HG03571 (cell line): ENCODE results near the gene CCDC152.
"Not testable (repeated sequence)": the region's sequence is repeated elsewhere in the genome, so short reads cannot be mapped to it uniquely, and the experiment has no call there.

Experiments
- ATAC-seq: cut with Tn5 transposase; IDR thresholded peaks from one replicate; pipeline ENCODE4 v1.9.1; 2021; ENCODE audit not compliant: unreplicated experiment

CCDC152 gene, protein sequence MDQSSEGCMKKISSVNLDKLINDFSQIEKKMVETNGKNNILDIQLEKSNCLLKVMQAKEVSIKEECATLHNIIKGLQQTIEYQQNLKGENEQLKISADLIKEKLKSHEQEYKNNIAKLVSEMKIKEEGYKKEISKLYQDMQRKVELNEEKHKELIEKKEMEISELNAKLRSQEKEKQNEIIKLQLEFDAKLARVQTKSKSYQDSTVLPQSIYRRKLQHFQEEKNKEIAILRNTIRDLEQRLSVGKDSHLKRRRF

DNA sequence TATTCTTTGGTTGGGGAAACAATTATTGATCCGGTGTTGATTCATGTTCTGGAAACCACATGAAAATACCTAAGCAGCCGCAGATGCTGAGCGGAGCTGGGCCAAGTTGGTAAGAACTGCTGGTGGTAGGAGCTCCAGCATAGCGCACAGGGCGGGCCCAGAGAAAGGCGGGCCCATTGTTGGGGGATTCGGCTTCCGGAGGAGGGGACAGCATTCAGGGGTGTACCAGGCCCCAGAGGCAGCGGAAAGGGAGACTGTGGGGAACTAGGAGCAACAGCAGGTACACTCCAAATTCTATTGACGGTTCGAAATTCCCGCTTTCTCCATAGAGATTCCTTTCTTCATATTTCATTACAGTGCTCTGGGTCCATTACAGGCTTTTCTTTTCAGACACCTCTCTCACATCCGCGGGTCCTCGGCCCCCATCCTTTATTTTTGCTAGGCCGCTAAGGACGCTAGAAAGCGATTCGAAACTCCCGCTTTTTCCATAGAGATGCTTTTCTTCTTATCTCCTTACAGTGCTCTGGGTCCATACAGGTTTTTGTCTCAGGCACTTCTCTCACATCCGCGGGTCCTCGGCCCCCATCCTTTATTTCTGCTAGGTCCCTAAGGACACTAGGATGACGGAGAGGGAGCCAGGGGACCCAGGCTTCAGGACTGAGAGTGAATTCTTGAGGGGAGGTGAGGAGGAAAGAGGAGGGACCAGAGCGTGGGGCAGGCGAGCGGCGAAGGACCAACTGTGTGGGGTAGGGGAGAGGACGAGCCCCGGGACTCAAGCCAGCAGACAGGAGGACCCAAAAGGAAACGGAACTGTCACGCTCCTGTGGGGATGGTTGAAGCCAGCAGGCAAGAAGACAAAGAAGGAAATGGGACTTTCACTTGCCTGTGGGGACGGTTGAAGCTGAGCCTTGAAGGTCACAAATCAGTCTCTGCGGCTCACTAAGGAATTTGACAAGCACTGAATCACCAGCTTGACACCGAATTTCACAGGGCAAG lies at the start of gene CCDC152:
Gene CCDC152 (plus strand): TSS at position 213 of the 996 bp plus-strand sequence. CDS start 2,304 bp downstream, outside the sequence.
- ATAC-seq: peak; percentile 74

DNA sequence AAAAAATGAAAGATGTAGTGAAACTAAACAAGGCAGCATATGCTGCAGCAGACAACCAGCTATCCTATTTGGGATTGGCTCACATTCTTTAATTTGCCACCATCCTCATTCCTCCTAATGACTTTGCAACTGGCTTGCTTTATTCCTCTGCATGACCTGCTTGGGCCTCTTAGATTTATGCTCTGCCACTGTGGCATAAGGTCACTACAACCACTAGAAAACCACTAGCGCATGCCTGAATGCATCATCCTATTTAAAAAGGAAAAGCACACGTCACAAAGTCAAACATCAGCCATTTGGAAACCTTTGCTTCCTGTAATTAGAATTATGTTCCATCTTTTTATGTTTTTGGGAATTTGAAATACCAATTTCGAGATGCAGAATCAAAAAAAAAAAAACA lies 40.8 kb upstream of the CCDC152 start:
- ATAC-seq: no peak

DNA sequence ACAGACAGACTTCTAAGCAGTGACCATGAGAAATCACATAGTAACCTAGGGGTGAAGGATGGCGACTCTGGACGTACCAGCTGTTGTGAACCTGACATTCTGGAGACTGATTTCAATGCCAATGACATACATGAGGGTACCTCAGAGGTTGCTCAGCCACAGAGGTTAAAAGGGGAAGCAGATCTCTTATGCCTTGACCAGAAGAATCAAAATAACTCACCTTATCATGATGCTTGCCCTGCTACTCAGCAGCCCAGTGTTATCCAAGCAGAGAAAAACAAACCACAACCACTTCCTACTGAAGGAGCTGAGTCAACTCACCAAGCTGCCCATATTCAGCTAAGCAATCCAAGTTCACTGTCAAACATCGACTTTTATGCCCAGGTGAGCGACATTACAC lies 38.0 kb upstream of the CCDC152 start:
- peak; percentile 96 for ATAC-seq

DNA sequence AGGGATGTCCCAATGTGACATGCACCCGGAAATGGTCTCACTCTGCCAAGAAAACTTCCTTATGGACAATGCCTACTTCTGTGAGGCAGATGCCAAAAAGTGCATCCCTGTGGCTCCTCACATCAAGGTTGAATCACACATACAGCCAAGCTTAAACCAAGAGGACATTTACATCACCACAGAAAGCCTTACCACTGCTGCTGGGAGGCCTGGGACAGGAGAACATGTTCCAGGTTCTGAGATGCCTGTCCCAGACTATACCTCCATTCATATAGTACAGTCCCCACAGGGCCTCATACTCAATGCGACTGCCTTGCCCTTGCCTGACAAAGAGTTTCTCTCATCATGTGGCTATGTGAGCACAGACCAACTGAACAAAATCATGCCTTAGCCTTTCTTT lies 37.6 kb upstream of the CCDC152 start:
- no peak for ATAC-seq

DNA sequence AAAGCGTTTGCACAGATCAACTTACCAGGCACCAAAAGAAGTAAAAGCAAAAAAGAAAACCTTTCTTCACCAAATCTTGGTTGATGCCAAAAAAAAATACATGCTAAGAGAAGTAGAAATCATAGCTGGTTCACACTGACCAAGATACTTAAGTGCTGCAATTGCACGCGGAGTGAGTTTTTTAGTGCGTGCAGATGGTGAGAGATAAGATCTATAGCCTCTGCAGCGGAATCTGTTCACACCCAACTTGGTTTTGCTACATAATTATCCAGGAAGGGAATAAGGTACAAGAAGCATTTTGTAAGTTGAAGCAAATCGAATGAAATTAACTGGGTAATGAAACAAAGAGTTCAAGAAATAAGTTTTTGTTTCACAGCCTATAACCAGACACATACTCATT lies 36.4 kb upstream of the CCDC152 start:
- no peak for ATAC-seq

DNA sequence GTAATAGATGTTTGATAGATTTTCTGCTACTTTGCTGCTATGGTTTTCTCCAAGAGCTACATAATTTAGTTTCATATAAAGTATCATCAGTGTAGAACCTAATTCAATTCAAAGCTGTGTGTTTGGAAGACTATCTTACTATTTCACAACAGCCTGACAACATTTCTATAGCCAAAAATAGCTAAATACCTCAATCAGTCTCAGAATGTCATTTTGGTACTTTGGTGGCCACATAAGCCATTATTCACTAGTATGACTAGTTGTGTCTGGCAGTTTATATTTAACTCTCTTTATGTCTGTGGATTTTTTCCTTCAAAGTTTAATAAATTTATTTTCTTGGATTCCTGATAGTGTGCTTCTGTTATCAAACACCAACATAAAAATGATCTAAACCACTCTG lies 35.1 kb upstream of the CCDC152 start:
- no peak for ATAC-seq

DNA sequence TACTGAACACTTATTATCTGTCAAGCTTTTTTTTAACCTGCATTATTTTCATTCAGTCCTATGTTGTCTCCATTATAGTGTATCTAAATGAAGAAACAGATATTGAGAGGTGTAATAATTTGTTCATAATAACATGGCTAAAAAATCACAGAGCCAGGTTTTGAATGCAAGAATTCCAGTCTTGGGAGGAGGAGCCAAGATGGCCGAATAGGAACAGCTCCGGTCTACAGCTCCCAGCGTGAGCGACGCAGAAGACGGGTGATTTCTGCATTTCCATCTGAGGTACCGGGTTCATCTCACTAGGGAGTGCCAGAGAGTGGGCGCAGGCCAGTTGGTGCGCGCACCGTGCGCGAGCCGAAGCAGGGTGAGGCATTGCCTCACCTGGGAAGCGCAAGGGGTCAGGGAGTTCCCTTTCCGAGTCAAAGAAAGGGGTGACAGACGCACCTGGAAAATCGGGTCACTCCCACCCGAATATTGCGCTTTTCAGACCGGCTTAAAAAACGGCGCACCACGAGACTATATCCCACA lies 22.0 kb upstream of the CCDC152 start:
- ATAC-seq: not testable (repeated sequence)

DNA sequence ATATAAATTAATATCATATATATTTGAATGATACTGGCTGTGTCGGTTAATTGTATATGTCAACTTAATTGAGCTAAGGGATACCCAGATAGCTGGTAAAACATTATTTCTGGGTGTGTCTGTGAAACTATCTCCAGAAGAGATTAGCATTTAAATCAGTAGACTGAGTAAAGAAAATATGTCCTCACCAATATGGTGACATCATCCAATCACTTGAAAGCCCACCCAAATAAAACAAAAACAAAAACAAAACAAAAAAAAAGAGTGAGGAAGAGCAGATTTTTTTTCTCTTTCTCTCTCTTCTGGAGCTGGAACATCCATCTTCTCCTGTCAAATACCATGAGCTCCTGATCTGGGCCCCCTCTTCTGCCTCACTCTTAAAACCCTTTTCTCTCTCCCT lies 15.7 kb upstream of the CCDC152 start:
- ATAC-seq: no peak

DNA sequence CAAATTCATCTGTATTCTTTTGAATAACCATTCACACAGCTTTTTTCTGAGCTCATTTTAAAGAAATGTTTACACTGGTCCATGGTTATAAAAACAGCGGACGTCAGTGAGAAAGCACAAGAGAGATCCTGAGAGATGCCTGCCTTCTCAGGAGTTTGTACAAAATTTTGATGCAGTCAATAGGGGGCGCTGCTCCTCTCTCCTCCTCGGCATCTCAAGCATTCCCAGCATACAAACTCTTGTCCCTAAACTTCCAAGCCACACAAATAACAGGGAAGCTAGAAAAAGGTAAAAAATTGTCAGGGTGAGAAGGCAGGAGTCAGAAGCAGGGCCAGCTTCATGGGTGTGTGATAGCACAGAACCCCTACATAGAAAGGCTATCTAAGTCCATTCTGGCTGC lies 11.2 kb upstream of the CCDC152 start:
- ATAC-seq: no peak

DNA sequence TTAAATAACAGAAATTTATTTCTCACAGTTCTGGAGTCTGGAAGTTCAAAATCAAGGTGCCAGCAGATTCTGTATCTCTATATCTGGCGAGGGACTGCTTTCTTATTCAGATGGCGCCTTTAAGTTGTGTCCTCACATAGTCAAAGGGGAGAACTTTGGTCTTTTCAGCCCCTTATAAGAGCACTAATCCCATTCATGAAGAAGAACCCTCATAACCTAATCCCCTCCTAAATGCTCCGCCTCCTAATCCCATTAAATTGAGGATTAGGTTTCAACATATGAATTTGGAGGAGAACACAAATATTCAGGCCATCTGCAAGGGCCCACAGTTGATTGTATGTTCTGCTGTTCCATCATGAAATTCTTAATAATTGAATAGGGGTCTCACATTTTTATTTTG lies 10.8 kb upstream of the CCDC152 start:
- ATAC-seq: no peak

DNA sequence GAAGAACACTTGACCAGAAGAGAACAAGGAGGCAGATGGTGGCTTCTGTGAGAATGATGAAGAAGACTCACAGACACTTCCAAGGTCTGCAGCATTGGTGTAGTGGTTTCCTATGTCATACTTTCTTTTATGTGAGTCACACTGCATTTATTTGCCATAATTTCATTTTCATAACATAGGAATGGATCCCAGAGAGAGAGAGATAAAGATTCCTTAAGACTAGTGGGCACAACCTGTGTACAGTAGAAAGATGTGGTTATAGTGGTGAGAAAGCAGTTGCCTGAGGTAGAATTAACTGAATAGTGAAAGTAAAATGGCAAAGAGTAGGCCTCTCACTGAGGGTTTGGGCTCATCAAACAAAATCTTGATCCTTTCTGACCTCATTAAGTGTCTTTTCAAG lies 7.6 kb upstream of the CCDC152 start:
- ATAC-seq: no peak

DNA sequence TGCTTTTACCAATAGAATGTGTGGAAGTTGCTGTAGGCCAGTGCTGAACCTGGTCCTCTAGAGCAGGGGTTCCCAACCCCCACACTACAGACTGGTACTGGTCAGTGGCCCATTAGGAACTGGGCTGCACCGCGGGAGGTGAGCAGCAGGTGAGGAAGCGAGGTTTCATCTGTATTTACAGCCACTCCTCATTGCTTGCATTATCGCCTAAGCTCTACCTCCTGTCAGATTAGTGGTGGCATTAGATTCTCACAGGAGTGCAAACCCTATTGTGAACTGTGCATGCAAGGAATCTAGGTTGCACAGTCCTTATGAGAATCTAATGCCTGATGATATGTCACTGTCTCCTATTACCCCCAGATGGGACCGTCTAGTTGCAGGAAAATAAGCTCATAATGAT lies 6.1 kb upstream of the CCDC152 start:
- no peak for ATAC-seq

DNA sequence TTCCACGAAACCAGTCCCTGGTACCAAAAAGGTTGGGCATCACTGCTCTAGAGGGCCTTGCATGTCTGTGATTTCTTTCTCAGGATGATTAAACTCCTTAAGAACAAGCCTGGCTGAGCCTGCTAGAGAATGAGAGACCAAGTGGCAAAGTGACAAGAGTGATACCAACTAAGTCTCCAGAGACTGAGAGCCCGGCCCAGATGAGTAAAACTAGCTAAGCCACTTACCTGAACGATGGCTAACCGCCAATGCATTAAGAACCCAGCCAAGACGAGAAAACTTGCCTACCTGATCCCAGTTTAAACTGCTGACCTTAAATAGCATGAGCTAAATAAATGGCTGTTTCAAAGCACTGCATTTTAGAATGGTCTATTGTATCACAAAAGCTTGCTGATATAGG lies 5.6 kb upstream of the CCDC152 start:
- no peak for ATAC-seq

DNA sequence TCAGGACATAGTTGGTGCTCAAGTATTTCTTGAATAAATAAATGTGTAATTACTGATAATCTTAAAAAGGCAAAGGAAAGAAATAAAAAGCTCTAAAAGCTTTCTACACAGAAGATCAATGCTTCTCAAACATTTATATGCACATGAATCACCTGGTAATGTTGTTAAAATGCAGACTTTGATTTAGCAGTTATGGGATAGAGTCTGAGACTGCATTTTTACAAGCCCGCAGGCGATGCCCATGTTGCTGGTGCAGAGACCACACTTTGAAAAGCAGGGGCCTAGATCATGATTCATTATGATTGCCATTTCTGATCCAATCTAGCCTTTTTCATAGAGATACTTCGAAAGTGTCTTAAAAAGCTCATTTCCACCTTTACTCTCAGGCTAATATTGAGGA lies 3.5 kb upstream of the CCDC152 start:
- ATAC-seq: no peak

DNA sequence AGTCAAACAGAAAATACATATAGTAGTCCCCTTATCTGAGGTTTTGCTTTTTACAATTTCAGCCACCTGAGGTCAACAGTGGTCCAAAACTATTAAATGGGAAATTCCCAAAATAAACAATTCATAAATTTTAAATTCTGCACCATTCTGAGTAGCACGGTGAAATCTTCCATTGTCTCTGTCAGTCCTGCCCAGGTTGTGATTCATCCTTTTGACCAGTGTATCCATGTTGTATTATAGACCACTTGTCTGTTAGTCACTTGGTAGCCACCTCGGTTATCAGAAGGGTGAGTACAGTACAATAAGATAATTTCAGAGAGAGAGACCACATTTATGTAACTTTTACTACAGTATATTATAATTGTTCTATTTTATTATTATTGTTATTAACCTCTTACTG lies 2.8 kb downstream of the CCDC152 start:
- ATAC-seq: no peak

DNA sequence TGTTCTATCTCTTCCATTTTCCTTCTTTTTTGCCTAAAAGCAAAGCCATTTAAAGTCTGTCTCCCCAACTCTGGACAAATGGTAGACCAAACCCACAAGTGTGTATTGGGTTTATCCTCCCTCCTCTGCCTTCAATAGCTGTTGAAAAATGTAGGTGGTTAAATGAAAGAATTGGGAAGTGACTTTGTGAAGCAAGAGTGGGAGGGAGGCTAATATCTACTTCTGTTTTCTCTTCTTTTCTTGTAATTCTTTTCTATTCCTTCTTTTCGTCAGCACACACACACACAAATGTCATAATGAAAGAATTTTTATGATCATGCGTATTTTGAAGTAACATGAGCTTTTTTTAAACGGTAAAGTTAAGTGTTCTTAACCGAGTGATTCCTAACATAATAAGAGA lies 3.8 kb downstream of the CCDC152 start:
- no peak for ATAC-seq

DNA sequence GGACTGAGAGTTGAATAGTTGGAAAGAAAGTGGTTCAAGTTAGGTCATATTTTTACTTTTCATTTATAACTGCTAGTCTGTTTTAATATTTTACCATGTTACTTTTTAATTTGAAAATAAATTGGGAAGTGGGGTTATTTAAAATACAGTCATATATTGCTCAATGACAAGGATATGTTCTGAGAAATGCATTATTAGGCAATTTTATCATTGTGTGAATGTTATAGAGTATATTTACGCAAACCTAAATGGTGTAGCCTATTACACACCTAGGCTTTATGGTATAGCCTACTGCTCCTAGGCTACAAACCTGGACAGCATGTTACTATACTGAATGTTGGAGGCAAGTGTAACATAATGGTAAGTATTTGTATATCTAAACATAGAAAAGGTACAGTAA lies 5.2 kb downstream of the CCDC152 start:
- ATAC-seq: no peak

DNA sequence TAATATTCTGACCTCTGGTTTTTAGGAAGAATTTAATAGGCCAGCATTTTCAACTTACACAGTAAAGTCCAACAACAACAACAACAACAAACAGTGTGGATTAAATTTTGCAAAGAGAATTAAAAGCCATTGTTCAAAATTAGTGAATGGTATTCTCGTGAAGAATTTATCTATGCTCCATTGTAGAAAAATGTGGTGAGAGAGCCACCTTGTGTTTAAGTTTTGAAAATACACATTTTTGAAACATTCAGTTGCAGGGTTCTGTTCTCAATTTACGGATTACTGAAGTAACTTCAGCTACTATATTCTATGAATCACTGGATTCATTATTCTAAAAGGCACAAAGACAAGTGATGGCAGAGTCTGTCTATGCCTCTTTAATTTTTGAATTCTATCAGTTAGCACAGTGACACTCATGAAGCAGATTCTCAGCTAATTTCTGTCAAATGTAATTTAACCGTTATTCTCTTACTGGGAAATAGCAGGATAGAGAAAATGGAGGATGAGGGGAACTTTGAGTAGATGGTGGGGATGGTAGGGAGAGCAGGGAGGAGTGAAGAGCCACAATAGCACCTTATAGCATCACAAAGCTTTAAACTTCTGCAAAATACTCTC lies 11.0 kb downstream of the CCDC152 start:
- no peak for ATAC-seq

DNA sequence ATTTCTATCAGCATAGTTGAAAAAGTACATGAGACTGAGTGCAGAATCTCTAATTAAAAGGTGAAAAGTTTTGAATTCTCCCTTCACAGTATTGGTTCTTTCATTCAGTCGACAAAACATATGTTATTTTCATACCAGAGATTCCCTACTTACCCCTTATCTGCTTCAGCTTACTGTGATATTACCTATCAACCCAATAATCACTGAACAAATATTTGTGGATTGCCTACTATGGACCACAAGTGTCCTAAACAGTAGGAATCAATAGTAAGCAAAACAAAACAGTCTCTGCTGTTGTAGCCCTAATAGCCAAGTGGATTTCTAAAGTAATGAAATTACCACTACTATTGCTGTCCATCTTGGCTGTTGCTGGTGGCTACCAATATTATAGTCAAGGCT lies 11.5 kb downstream of the CCDC152 start:
- no peak for ATAC-seq

DNA sequence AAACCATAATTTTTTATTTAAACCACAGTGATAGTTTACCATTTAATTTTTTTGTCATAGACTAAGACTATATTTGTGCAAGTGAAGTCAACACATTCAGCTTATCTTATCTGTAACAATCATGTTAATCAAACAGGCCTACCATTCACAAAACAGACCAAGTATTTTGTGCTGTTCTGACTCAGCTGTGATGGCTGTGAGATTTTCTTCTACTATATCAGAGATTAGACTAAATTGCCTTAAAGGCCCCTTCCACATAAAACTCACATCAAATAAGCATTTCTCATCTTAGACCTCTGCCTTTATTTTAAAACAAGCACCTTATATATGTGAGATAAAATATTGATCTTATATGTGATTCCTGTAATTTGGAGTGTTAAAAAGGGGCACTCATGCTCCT lies 13.4 kb downstream of the CCDC152 start:
- ATAC-seq: no peak

DNA sequence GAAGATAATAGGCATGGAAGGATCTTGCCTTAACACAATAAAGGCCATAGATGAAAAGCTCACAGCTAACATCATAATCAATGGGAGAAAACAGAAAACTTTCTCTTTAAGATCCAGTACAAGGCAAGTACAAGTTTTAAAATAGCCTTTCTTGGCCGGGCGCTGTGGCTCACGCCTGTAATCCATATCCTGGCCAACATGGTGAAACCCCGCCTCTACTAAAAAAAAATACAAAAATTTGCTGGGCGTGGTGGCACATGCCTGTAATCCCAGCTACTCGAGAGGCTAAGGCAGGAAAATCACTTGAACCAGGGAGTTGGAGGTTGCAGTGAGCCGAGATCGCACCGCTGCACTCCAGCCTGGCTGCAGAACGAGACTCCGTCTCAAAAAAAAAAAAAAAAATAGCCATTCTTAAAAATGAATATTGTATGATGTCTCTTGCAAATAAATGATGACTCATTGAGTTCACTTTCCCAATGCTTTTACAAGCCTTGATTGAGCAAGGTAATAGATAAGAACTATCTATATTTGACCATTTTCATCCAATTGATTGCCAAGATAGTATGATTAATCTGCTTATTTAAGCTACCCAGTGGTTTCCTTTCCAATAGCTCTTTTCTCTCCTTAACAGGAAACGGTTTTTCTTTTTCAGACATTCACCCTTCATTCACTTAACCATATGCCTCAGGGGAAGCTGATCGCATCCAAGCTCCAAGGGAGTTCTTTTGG lies 15.8 kb downstream of the CCDC152 start:
- ATAC-seq: no peak
